Upper lobe of left lung (tissue), 6 donors: ENCODE results near the gene KHDC1L. TPM values are rescaled to one million over a fixed set of nuclear protein-coding genes. Genes with fewer than 3 reads are reported as not detected.
"Not testable (repeated sequence)": the region's sequence is repeated elsewhere in the genome, so short reads cannot be mapped to it uniquely, and the experiment has no call there.

Source experiments
- ATAC-seq, 2 donors: fragments of 200-7000 bp; cut with Tn5 transposase; one replicate each; pipeline ENCODE4 v1.9.1; 2022; ENCODE audit warnings: mild to moderate bottlenecking in 2 of 2, moderate library complexity in 2 of 2; ENCODE audit not compliant: low FRiP score in 2 of 2
- DNase-seq, 2 donors: peaks; one replicate each; pipeline ENCODE4 v3.0.0-alpha.2; 2019 to 2020
- H3K27ac ChIP-seq, 4 donors: fragments of 200-600 bp; sonication (generic); one replicate each; pipeline ENCODE4 v1.5.1; 2016 to 2019
- H3K27me3 ChIP-seq, 4 donors: fragments of 200-600 bp; sonication (generic); one replicate each; pipeline ENCODE4 v1.5.1; 2017 to 2019
- H3K36me3 ChIP-seq, 4 donors: fragments of 200-600 bp; sonication (generic); one replicate each; pipeline ENCODE4 v1.5.1; 2016 to 2019
- H3K4me1 ChIP-seq, 4 donors: fragments of 200-600 bp; sonication (generic); one replicate each; pipeline ENCODE4 v1.5.1; 2018 to 2019
- H3K4me3 ChIP-seq, 4 donors: fragments of 200-600 bp; sonication (generic); one replicate each; pipeline ENCODE4 v1.5.1; 2017 to 2019; ENCODE audit warnings: mild to moderate bottlenecking in 2 of 4, moderate library complexity in 1 of 4
- H3K9me3 ChIP-seq, 4 donors: fragments of 200-600 bp; sonication (generic); one replicate each; pipeline ENCODE4 v1.5.1; 2018 to 2019
- EP300 ChIP-seq, 4 donors: sonication (generic); formaldehyde crosslinking; IDR thresholded peaks; one replicate each; pipeline ENCODE4 v1.5.1; 2017; ENCODE audit warnings: antibody characterized with exemption in 4 of 4, control low read depth in 2 of 4
- POLR2A ChIP-seq, 4 donors: fragments of 450-650 bp; IDR thresholded peaks; one replicate each; pipeline ENCODE4 v1.5.1; 2016 to 2017; ENCODE audit warnings: antibody characterized with exemption in 4 of 4, mild to moderate bottlenecking in 2 of 4
- POLR2AphosphoS5 ChIP-seq, 2 donors: sonication (generic); formaldehyde crosslinking; IDR thresholded peaks; one replicate each; pipeline ENCODE4 v1.5.1; 2017; ENCODE audit warnings: antibody characterized with exemption in 2 of 2
- WGBS, 2 donors: methylation state at CpG; one replicate each; pipeline ENCODE4 v1.1.5; 2017 to 2018; 5-methylcytosine and 5-hydroxymethylcytosine counted together
- total RNA-seq, 6 donors: library from RNA; depleted of rRNA in 4 of 6; stranded (reverse); fragments of >200 nt in 4 of 6; gene quantifications; one replicate each; pipeline versions ENCODE4 v1.1.0 to v1.2.1, GENCODE V29; 2016 to 2021
- TF ChIP-seq, protein P1 (sequence below), 6 experiments: fragments of 450-650 bp in 4 of 6; fragments of 200-600 bp in 2 of 6; sonication (generic) in 2 of 6; IDR thresholded peaks; one replicate each; pipeline ENCODE4 v1.5.1; 2016 to 2019; ENCODE audit warnings: antibody characterized with exemption in 6 of 6
- donor health status: DM: no; HTN: no; CAD: no; lungs with moderate emphysema.
- donor health status: DM: no; HTN: yes; CAD: no; lungs with severe emphysema.

Gene KHDC1L
- total RNA-seq, 6 donors from 2014 or later, result not detected

DNA sequence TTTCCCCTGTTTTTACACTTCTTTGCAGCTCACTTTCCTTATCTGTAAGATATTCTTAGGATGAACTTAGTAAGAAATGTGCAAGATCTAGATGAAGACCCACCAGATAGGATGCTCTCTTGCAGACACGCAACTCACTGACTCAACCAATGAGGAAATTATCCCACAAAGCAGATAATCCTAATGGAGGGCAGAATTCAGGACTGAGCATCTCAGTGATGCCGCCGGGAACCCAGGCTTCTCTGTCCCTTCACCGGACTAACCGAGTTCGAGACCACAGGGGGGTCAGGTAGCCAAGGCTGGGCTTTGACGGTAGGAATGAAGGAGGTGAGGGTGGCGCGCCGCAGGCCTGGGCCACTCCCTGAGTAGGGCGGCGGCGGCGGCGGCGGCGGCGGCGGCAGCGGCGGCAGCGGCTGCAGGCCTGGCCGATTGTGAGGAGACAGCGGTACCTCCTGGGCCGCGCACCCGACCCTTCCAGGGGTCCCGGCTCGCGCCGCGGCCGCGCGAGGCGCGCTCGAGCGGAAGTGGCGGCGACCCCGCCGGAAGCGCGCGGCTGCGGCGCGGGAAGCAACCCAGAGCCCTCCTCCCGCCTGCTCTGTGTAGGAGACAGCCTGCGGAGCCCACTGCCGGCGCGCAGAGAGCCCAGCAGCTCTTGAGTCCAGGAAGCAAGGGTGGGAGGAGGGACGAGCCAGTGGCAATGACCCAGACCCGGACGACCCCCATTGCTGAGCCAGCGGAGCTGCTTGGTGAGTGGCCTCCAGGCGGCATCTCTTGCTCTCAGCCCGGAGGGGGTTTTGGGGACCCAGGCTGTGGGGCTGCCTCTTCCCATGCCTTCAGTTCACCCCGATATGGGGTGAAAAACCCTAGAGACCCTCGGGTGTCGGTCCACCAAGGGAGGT, 37.6 kb upstream of the KHDC1L start, which contains the start of gene KHDC1:
Gene KHDC1 (minus strand): TSS at position 526 of the 899 bp plus-strand sequence. CDS start 20,679 bp downstream, outside the sequence.
- Histone ChIP-seq H3K4me1 (peaks cover 9 to 18% (median 13%) of the 10 kb centered on the region in 4 donors), H3K9me3 (no peaks in the 10 kb centered on the region), H3K36me3 (no peaks in the 10 kb centered on the region), H3K4me3 (peak within 1 kb of the TSS; percentile 47 to 87 (median 61)), H3K27me3 (no peaks in the 10 kb centered on the region), H3K27ac (peak within 1 kb of the TSS; percentile 17 to 74 (median 48))
- peak; percentile 49 to 92 for ATAC-seq
- WGBS, 2 donors, result 2 to 3% methylated on average over 7 to 31 of the region's 63 CpGs
- TF ChIP-seq, protein P1, sequence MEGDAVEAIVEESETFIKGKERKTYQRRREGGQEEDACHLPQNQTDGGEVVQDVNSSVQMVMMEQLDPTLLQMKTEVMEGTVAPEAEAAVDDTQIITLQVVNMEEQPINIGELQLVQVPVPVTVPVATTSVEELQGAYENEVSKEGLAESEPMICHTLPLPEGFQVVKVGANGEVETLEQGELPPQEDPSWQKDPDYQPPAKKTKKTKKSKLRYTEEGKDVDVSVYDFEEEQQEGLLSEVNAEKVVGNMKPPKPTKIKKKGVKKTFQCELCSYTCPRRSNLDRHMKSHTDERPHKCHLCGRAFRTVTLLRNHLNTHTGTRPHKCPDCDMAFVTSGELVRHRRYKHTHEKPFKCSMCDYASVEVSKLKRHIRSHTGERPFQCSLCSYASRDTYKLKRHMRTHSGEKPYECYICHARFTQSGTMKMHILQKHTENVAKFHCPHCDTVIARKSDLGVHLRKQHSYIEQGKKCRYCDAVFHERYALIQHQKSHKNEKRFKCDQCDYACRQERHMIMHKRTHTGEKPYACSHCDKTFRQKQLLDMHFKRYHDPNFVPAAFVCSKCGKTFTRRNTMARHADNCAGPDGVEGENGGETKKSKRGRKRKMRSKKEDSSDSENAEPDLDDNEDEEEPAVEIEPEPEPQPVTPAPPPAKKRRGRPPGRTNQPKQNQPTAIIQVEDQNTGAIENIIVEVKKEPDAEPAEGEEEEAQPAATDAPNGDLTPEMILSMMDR (IDR thresholded peaks at IDR 0.05), result no peak
- no peak for TF ChIP-seq POLR2AphosphoS5 (IDR thresholded peaks at IDR 0.05)
- peak in 1 of 4 donors; percentile 36 for TF ChIP-seq POLR2A (IDR thresholded peaks at IDR 0.05)
- TF ChIP-seq EP300 (IDR thresholded peaks at IDR 0.05), result no peak
- peak; percentile 45 to 91 for DNase-seq

GRCh38 chr6:73258721-73259120, 33.4 kb upstream of the KHDC1L start:
- H3K36me3 ChIP-seq, result no peaks in the 10 kb centered on the region
- no peak overlapping the region for H3K27ac ChIP-seq
- H3K9me3 ChIP-seq, result no peaks in the 10 kb centered on the region
- peaks cover 7 to 15% (median 11%) of the 10 kb centered on the region in 4 donors for H3K4me1 ChIP-seq
- no peak for ATAC-seq
- TF ChIP-seq POLR2AphosphoS5 (IDR thresholded peaks at IDR 0.05), result no peak
- TF ChIP-seq POLR2A (IDR thresholded peaks at IDR 0.05), result no peak
- TF ChIP-seq, protein P1 (IDR thresholded peaks at IDR 0.05), result no peak
- no peak for TF ChIP-seq EP300 (IDR thresholded peaks at IDR 0.05)
- H3K4me3 ChIP-seq, result no peak overlapping the region
- 83 to 88% methylated on average over 1 of the region's 1 CpG for WGBS, 2 donors
- no peaks in the 10 kb centered on the region for H3K27me3 ChIP-seq
- DNase-seq, result no peak

- not testable (repeated sequence) for H3K36me3 ChIP-seq, H3K27me3 ChIP-seq, H3K4me1 ChIP-seq, H3K4me3 ChIP-seq, DNase-seq, ATAC-seq, H3K27ac ChIP-seq, H3K9me3 ChIP-seq
- 97% methylated on average over 5 of the region's 5 CpGs for WGBS, 2 donors
These were observed 29.0 kb upstream of the KHDC1L start for GRCh38 chr6:73254323-73254722.

GRCh38 chr6:73252703-73253102, 27.4 kb upstream of the KHDC1L start:
- no peak overlapping the region for H3K27ac ChIP-seq
- H3K4me3 ChIP-seq, result no peak overlapping the region
- no peaks in the 10 kb centered on the region for H3K27me3 ChIP-seq
- no peak for TF ChIP-seq EP300 (IDR thresholded peaks at IDR 0.05)
- TF ChIP-seq POLR2AphosphoS5 (IDR thresholded peaks at IDR 0.05), result no peak
- TF ChIP-seq, protein P1 (IDR thresholded peaks at IDR 0.05), result no peak
- no peak for TF ChIP-seq POLR2A (IDR thresholded peaks at IDR 0.05)
- H3K4me1 ChIP-seq, result no peaks in the 10 kb centered on the region
- H3K9me3 ChIP-seq, result no peaks in the 10 kb centered on the region
- 94 to 95% methylated on average over 2 of the region's 2 CpGs for WGBS, 2 donors
- ATAC-seq (no peak), DNase-seq (no peak)
- H3K36me3 ChIP-seq, result no peaks in the 10 kb centered on the region

DNA sequence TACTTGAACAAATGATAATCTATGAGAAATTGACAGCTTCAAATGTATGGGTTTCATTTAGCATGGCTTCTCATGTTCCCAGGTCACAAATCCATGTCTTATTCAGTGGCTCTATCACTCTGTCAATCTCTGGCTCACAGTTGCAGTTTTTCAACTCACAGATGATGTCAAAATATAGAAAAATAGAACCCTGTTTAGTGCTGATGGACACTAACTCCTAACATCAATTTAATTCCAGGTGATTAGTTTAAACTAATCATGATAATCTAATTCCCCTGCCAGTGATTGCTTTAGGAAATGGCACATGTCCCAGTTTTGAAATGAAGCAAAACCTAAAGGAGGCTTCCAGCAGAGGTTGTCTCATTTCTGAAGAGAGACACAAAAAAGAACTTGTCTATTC, 24.7 kb upstream of the KHDC1L start:
- H3K4me1 ChIP-seq, result no peaks in the 10 kb centered on the region
- TF ChIP-seq, protein P1 (IDR thresholded peaks at IDR 0.05), result no peak
- TF ChIP-seq POLR2AphosphoS5 (IDR thresholded peaks at IDR 0.05) (no peak), EP300 (IDR thresholded peaks at IDR 0.05) (no peak), POLR2A (IDR thresholded peaks at IDR 0.05) (no peak)
- no peak for DNase-seq
- H3K36me3 ChIP-seq, result no peaks in the 10 kb centered on the region
- no peak overlapping the region for H3K4me3 ChIP-seq
- H3K27ac ChIP-seq, result no peak overlapping the region
- no peaks in the 10 kb centered on the region for H3K27me3 ChIP-seq
- H3K9me3 ChIP-seq, result no peaks in the 10 kb centered on the region
- ATAC-seq, result no peak
